Heart right ventricle (tissue), 16 donors: ENCODE data around the gene C5orf58. TPM values are rescaled to one million over a fixed set of nuclear protein-coding genes. Genes with fewer than 3 reads are reported as not detected.

Source experiments
- ATAC-seq, 8 donors: fragments of 200-7000 bp; cut with Tn5 transposase; one replicate each; pipeline ENCODE4 v1.9.1; 2020; ENCODE audit warnings: mild to moderate bottlenecking in 8 of 8, moderate library complexity in 8 of 8, moderate number of reproducible peaks in 1 of 8
- DNase-seq, 2 donors: peaks; one replicate each; pipeline ENCODE4 v3.0.0-alpha.2; 2020
- H3K27ac ChIP-seq, 10 donors: fragments of 200-600 bp; sonication (generic) in 2 of 10; one replicate each; pipeline versions ENCODE4 v1.5.0 to v1.8.0; 2020 to 2022; ENCODE audit warnings: mild to moderate bottlenecking in 3 of 10
- H3K27me3 ChIP-seq, 7 donors: fragments of 200-600 bp; one replicate each; pipeline ENCODE4 v1.8.0; 2021 to 2022; ENCODE audit warnings: mild to moderate bottlenecking in 2 of 7
- H3K36me3 ChIP-seq, 9 donors: fragments of 200-600 bp; sonication (generic) in 1 of 9; one replicate each; pipeline versions ENCODE4 v1.5.0 to v1.8.0; 2020 to 2022; ENCODE audit warnings: mild to moderate bottlenecking in 2 of 9
- H3K4me1 ChIP-seq, 9 donors: fragments of 200-600 bp; sonication (generic) in 1 of 9; one replicate each; pipeline versions ENCODE4 v1.5.0 to v1.8.0; 2020 to 2022; ENCODE audit warnings: mild to moderate bottlenecking in 4 of 9
- H3K4me3 ChIP-seq, 10 donors: fragments of 200-600 bp; sonication (generic) in 2 of 10; one replicate each; pipeline versions ENCODE4 v1.5.0 to v1.8.0; 2020 to 2022; ENCODE audit warnings: mild to moderate bottlenecking in 7 of 10, moderate library complexity in 2 of 10
- H3K9me3 ChIP-seq, 11 donors: fragments of 200-600 bp in 10 of 11; sonication (generic) in 2 of 11; one replicate each; pipeline versions ENCODE4 v1.5.0 to v1.8.0; 2013 to 2022; ENCODE audit warnings: mild to moderate bottlenecking in 2 of 11, control low read depth in 1 of 11, moderate library complexity in 1 of 11
- CTCF ChIP-seq, 9 donors: fragments of 200-600 bp; sonication (generic) in 2 of 9; IDR thresholded peaks; one replicate each; pipeline versions ENCODE4 v1.5.0 to v1.8.0; 2021 to 2022; ENCODE audit warnings: antibody characterized with exemption in 9 of 9, mild to moderate bottlenecking in 5 of 9, moderate library complexity in 1 of 9
- intact Hi-C, 10 donors: fragments of 100-400 bp; cut with DNase I; formaldehyde crosslinking; loops; one replicate each; pipeline versions ENCODE4 v1.11.1 to v1.14.2; 2022
- polyA plus RNA-seq, 2 donors: library from polyadenylated mRNA; stranded (reverse); fragments of 200-250 nt; gene quantifications; one replicate each; pipeline ENCODE4 v1.2.3, GENCODE V29; 2013
- total RNA-seq, 10 donors: library from RNA; stranded (reverse); fragmentation: NEBNext Ultra II Directional in 3 of 10; extraction: Animal tissue kit (Norgen Biotek cat#: 25700) in 3 of 10; gene quantifications; one replicate each; pipeline versions ENCODE4 v1.2.1 to v1.2.4, GENCODE V29; 2021 to 2023
- donor health status: Arrhythmogenic right ventricular cardiomyopathy.
- donor health status: ischemic (EF 13 %, LVEDD 7.1; RV severe dilation, severe dysfunction).
- donor health status: healthy with polysubstance abuse.
- donor health status: DM: no; HTN: yes; CAD: no.
- donor health status: DM: no; HTN: no; CAD: no.
- donor health status: ischemic (EF 25% LVEDD 6.9; RV normal size, moderate dysfunction).
- donor health status: ischemic (EF 25% LVEDD 5.7; RV mildly dilated, moderate dysfunction).
- donor health status: healthy.
- donor health status: DM: yes; HTN: yes; CAD: no.
- donor health status: Ischemic cardiomyopathy.
- donor health status: ischemic (EF 35%, LVEDD 5.7; RV mildly dilated, moderate dysfunction).
- donor health status: nonischemic (EF 11% LVEDD 7.7; RV severe dilation, severe dysfunction).
- donor health status: DM: yes; HTN: yes; CAD: no.
- donor health status: PGD.
- donor health status: ischemic (EF 29% LVEDD 5.4; RV normal size, mild dysfunction).
- donor health status: nonischemic (EF 23%, LVEDD 6.1; RV moderate dilation, normal function).

Gene C5orf58
- total and polyA plus RNA-seq, 12 donors = 0.56 to 1.1 TPM; not detected in 10

- Histone ChIP-seq H3K9me3 (no peaks in the 10 kb centered on the region), H3K27me3 (no peaks in the 10 kb centered on the region), H3K27ac (peak overlapping the region in 1 of 10 donors; percentile 99), H3K4me1 (peaks cover 0 to 70% (median 0%) of the 10 kb centered on the region in 9 donors), H3K36me3 (peaks cover 0 to 48% (median 0%) of the 10 kb centered on the region in 9 donors), H3K4me3 (peak overlapping the region in 1 of 10 donors; percentile 79)
- intact Hi-C loops = no loop called here
- no peak for TF ChIP-seq CTCF (IDR thresholded peaks at IDR 0.05)
- no peak for ATAC-seq
- DNase-seq = no peak
Observed at GRCh38 chr5:170294556-170294955, 61.8 kb downstream of the C5orf58 start.

Other genes with a start within 250 kb of the C5orf58 start
- gene FOXI1, start 127.1 kb upstream of the C5orf58 start, total RNA-seq = not detected
- not detected for gene FOXI1, start 127.1 kb upstream of the C5orf58 start, polyA plus RNA-seq
- gene LCP2, start 64.8 kb downstream of the C5orf58 start, total RNA-seq = 10 to 100 TPM in 2 of 10 donors, 1 to 10 TPM in 8; 3.2 to 35.1 (median 4.6) TPM
- 1 to 10 TPM; 2.7 to 5.2 TPM for gene LCP2, start 64.8 kb downstream of the C5orf58 start, polyA plus RNA-seq
- 1 to 10 TPM in 7 of 10 donors, under 1 TPM in 3; 0.90 to 2.8 (median 1.2) TPM for gene KCNMB1, start 156.4 kb downstream of the C5orf58 start, total RNA-seq
- 1 to 10 TPM; 1.2 to 2.7 TPM for gene KCNMB1, start 156.4 kb downstream of the C5orf58 start, polyA plus RNA-seq